GM18505 (cell line): Measurements from ENCODE around the gene GNA15.

ENCODE experiments used
- ATAC-seq: cut with Tn5 transposase; IDR thresholded peaks from one replicate; pipeline ENCODE4 v1.9.1; 2021; ENCODE audit not compliant: unreplicated experiment
- POLR2A ChIP-seq: IDR thresholded peaks from 4 replicates; pipeline ENCODE4 v1.6.1; 2011; ENCODE audit warnings: borderline replicate concordance; ENCODE audit not compliant: insufficient read depth, insufficient read length; ENCODE audit errors: extremely low read depth

Gene GNA15

GRCh38 chr19:3120611-3121276 lies 15.1 kb upstream of the GNA15 start:
- TF ChIP-seq POLR2A: no peak
- ATAC-seq: no peak

GRCh38 chr19:3121396-3121795 lies 14.4 kb upstream of the GNA15 start:
- no peak for TF ChIP-seq POLR2A
- no peak for ATAC-seq

- ATAC-seq: no peak
- TF ChIP-seq POLR2A: no peak
Measured at GRCh38 chr19:3121821-3122511, 13.9 kb upstream of the GNA15 start.

- no peak for ATAC-seq
- TF ChIP-seq POLR2A: no peak
Measured at GRCh38 chr19:3122512-3122870, 13.3 kb upstream of the GNA15 start.

GRCh38 chr19:3123088-3123721 lies 12.6 kb upstream of the GNA15 start:
- no peak for ATAC-seq
- no peak for TF ChIP-seq POLR2A

- no peak for TF ChIP-seq POLR2A
- ATAC-seq: no peak
Measured at GRCh38 chr19:3123956-3124355, 11.9 kb upstream of the GNA15 start.

- TF ChIP-seq POLR2A: no peak
- ATAC-seq: no peak
Measured at GRCh38 chr19:3124630-3125029, 11.2 kb upstream of the GNA15 start.

GRCh38 chr19:3125900-3126524 lies 9.8 kb upstream of the GNA15 start:
- no peak for TF ChIP-seq POLR2A
- ATAC-seq: no peak

GRCh38 chr19:3129112-3129511 lies 6.7 kb upstream of the GNA15 start:
- ATAC-seq: no peak
- TF ChIP-seq POLR2A: no peak

- no peak for TF ChIP-seq POLR2A
- no peak for ATAC-seq
Measured at GRCh38 chr19:3131168-3131567, 4.7 kb upstream of the GNA15 start.

GRCh38 chr19:3132971-3133792 lies 2.7 kb upstream of the GNA15 start:
- peak; percentile 39 for TF ChIP-seq POLR2A
- no peak for ATAC-seq

GRCh38 chr19:3133793-3134116 lies 2.1 kb upstream of the GNA15 start:
- no peak for TF ChIP-seq POLR2A
- ATAC-seq: no peak

- no peak for ATAC-seq
- no peak for TF ChIP-seq POLR2A
Measured at GRCh38 chr19:3136684-3137055, 837 bp downstream of the GNA15 start.

- TF ChIP-seq POLR2A: no peak
- ATAC-seq: no peak
Measured at GRCh38 chr19:3137119-3137518, 1.3 kb downstream of the GNA15 start.

- no peak for ATAC-seq
- no peak for TF ChIP-seq POLR2A
Measured at GRCh38 chr19:3138268-3138667, 2.4 kb downstream of the GNA15 start.
